Neuronal stem cell (in vitro differentiated cells): Measurements from ENCODE around the gene MT1E.
"Not testable (repeated sequence)": the region's sequence is repeated elsewhere in the genome, so short reads cannot be mapped to it uniquely, and the experiment has no call there.

ENCODE experiments used
- DNase-seq: peaks from one replicate; pipeline ENCODE4 v3.0.0-alpha.2; 2013; ENCODE audit warnings: low spot score
- H2AFZ ChIP-seq: one replicate; pipeline ENCODE4 v1.6.1; 2013; ENCODE audit warnings: mild to moderate bottlenecking, low read length, inconsistent platforms
- H2AK5ac ChIP-seq: 2 replicates; pipeline ENCODE4 v1.6.1; 2013; ENCODE audit warnings: low read depth, mild to moderate bottlenecking, inconsistent platforms, low read length, moderate library complexity, mixed read lengths
- H2BK120ac ChIP-seq: 2 replicates; pipeline ENCODE4 v1.6.1; 2013; ENCODE audit warnings: low read depth, mild to moderate bottlenecking, inconsistent platforms, low read length, moderate library complexity, mixed read lengths
- H2BK12ac ChIP-seq: one replicate; pipeline ENCODE4 v1.6.1; 2013; ENCODE audit warnings: low read length, inconsistent platforms
- H2BK15ac ChIP-seq: 2 replicates; pipeline ENCODE4 v1.6.1; 2013; ENCODE audit warnings: mild to moderate bottlenecking, low read length, inconsistent platforms, mixed read lengths
- H2BK5ac ChIP-seq: one replicate; pipeline ENCODE4 v1.6.1; 2013; ENCODE audit warnings: inconsistent platforms, mild to moderate bottlenecking, low read length, moderate library complexity
- H3K14ac ChIP-seq: one replicate; pipeline ENCODE4 v1.6.1; 2013; ENCODE audit warnings: low read length, inconsistent platforms
- H3K18ac ChIP-seq: 2 replicates; pipeline ENCODE4 v1.6.1; 2013; ENCODE audit warnings: low read length, inconsistent platforms
- H3K23ac ChIP-seq: 2 replicates; pipeline ENCODE4 v1.6.1; 2013; ENCODE audit warnings: low read depth, mild to moderate bottlenecking, mixed read lengths, low read length, inconsistent platforms; ENCODE audit not compliant: poor library complexity
- H3K27ac ChIP-seq: replicated peaks from 3 replicates; pipeline ENCODE4 v1.5.1; 2013; ENCODE audit warnings: low read length, inconsistent platforms
- H3K27me3 ChIP-seq, 3 experiments: 2 replicates each; pipeline ENCODE4 v1.6.1; 2013; ENCODE audit warnings: low read length in 3 of 3, mild to moderate bottlenecking in 2 of 3, inconsistent platforms in 1 of 3, low read depth in 1 of 3, mixed read lengths in 1 of 3, moderate library complexity in 1 of 3; ENCODE audit not compliant: control insufficient read depth in 3 of 3, insufficient read depth in 3 of 3
- H3K36me3 ChIP-seq, 2 donors: replicated peaks in 1 of 2; 2 replicates each; pipeline ENCODE4 v1.6.1; 2013; ENCODE audit warnings: low read length in 2 of 2; ENCODE audit not compliant: control insufficient read depth in 2 of 2, insufficient read depth in 2 of 2
- H3K4ac ChIP-seq: 2 replicates; pipeline ENCODE4 v1.6.1; 2013; ENCODE audit warnings: inconsistent platforms, mild to moderate bottlenecking, low read length, moderate library complexity
- H3K4me1 ChIP-seq, 2 donors: 1 replicate in 1 of 2; 2 replicates in 1 of 2; pipeline ENCODE4 v1.6.1; 2013; ENCODE audit warnings: low read length in 2 of 2, low read depth in 1 of 2; ENCODE audit not compliant: control insufficient read depth in 2 of 2, insufficient read depth in 1 of 2
- H3K4me2 ChIP-seq: one replicate; pipeline ENCODE4 v1.6.1; 2013; ENCODE audit warnings: mild to moderate bottlenecking, low read length, inconsistent platforms; ENCODE audit not compliant: insufficient read depth, poor library complexity, severe bottlenecking
- H3K4me3 ChIP-seq, 2 donors: 2 replicates each; pipeline ENCODE4 v1.5.1; 2013; ENCODE audit warnings: low read length in 2 of 2, mild to moderate bottlenecking in 2 of 2, inconsistent platforms in 1 of 2, moderate library complexity in 1 of 2
- H3K79me1 ChIP-seq: one replicate; pipeline ENCODE4 v1.6.1; 2013; ENCODE audit warnings: low read depth, mild to moderate bottlenecking, inconsistent platforms, low read length, moderate library complexity
- H3K9ac ChIP-seq: one replicate; pipeline ENCODE4 v1.6.1; 2013; ENCODE audit warnings: mild to moderate bottlenecking, low read depth, low read length, inconsistent platforms; ENCODE audit not compliant: poor library complexity
- H3K9me3 ChIP-seq, 2 donors: replicated peaks in 1 of 2; 2 replicates each; pipeline versions ENCODE3 to v1.6.1; 2013; ENCODE audit warnings: low read length in 2 of 2, mild to moderate bottlenecking in 2 of 2, inconsistent platforms in 1 of 2, low read depth in 1 of 2, mixed read lengths in 1 of 2, moderate library complexity in 1 of 2; ENCODE audit not compliant: control insufficient read depth in 2 of 2, insufficient read depth in 1 of 2
- H4K8ac ChIP-seq: one replicate; pipeline ENCODE4 v1.6.1; 2013; ENCODE audit warnings: low read depth, mild to moderate bottlenecking, inconsistent platforms, low read length, moderate library complexity
- H4K91ac ChIP-seq: one replicate; pipeline ENCODE4 v1.6.1; 2013; ENCODE audit warnings: low read length, low read depth, mild to moderate bottlenecking, inconsistent platforms; ENCODE audit not compliant: poor library complexity
- WGBS, 2 donors: extraction: QIAGEN DNeasy Blood & Tissue Kit; methylation state at CpG; one replicate each; pipeline ENCODE4 v1.1.7; 2013; ENCODE audit warnings: missing lambda C conversion rate in 2 of 2, mixed read lengths in 1 of 2; ENCODE audit not compliant: insufficient read length in 2 of 2, insufficient replicate concordance in 1 of 2; ENCODE audit errors: extremely low coverage in 2 of 2; 5-methylcytosine and 5-hydroxymethylcytosine counted together

The MT1E gene

GRCh38 chr16:56662357-56663354 is 37.1 kb downstream of the MT1E start:
- Histone ChIP-seq H3K79me1 (no peaks in the 10 kb centered on the region), H3K4ac (no peak overlapping the region), H2BK120ac (no peak overlapping the region), H4K91ac (no peak overlapping the region), H3K9me3 (peaks cover 0 to 2% of the 10 kb centered on the region in 2 donors), H2BK12ac (no peak overlapping the region), H3K18ac (peak overlapping the region; percentile 32), H3K27ac (no peak overlapping the region), H3K4me1 (peaks cover 0 to 4% of the 10 kb centered on the region in 2 donors), H2AK5ac (no peak overlapping the region), H3K9ac (no peak overlapping the region), H3K4me3 (peak overlapping the region in 1 of 2 donors; percentile 25), H3K36me3 (no peaks in the 10 kb centered on the region), H3K27me3 (peaks cover 30 to 100% (median 97%) of the 10 kb centered on the region in 3 experiments), H2AFZ (peak overlapping the region; percentile 42), H2BK15ac (no peak overlapping the region), H3K23ac (peak overlapping the region; percentile 11), H3K4me2 (no peak overlapping the region), H2BK5ac (no peak overlapping the region), H4K8ac (no peak overlapping the region), H3K14ac (no peak overlapping the region)
- WGBS, 2 donors: no CpG with 5 or more reads among the region's 48 CpGs
- no peak for DNase-seq

- H4K8ac ChIP-seq: no peak overlapping the region
- WGBS, 2 donors: no CpG with 5 or more reads among the region's 1 CpG
- no peak overlapping the region for H3K4ac ChIP-seq
- H2BK15ac ChIP-seq: no peak overlapping the region
- no peak overlapping the region for H3K4me2 ChIP-seq
- H3K9ac ChIP-seq: no peak overlapping the region
- no peak overlapping the region for H3K4me3 ChIP-seq
- H3K4me1 ChIP-seq: no peaks in the 10 kb centered on the region
- no peak overlapping the region for H3K23ac ChIP-seq
- H3K14ac ChIP-seq: no peak overlapping the region
- H3K9me3 ChIP-seq: peaks cover 0 to 3% of the 10 kb centered on the region in 2 donors
- H2BK12ac ChIP-seq: no peak overlapping the region
- no peak overlapping the region for H2AFZ ChIP-seq
- H3K27me3 ChIP-seq: peaks cover 41 to 100% (median 98%) of the 10 kb centered on the region in 3 experiments
- H3K18ac ChIP-seq: no peak overlapping the region
- no peak overlapping the region for H2AK5ac ChIP-seq
- H4K91ac ChIP-seq: no peak overlapping the region
- H3K27ac ChIP-seq: no peak overlapping the region
- no peak overlapping the region for H2BK5ac ChIP-seq
- H3K36me3 ChIP-seq: no peaks in the 10 kb centered on the region
- DNase-seq: no peak
- H3K79me1 ChIP-seq: no peaks in the 10 kb centered on the region
- H2BK120ac ChIP-seq: no peak overlapping the region
Measured at GRCh38 chr16:56664506-56664905, 38.9 kb downstream of the MT1E start.

DNA sequence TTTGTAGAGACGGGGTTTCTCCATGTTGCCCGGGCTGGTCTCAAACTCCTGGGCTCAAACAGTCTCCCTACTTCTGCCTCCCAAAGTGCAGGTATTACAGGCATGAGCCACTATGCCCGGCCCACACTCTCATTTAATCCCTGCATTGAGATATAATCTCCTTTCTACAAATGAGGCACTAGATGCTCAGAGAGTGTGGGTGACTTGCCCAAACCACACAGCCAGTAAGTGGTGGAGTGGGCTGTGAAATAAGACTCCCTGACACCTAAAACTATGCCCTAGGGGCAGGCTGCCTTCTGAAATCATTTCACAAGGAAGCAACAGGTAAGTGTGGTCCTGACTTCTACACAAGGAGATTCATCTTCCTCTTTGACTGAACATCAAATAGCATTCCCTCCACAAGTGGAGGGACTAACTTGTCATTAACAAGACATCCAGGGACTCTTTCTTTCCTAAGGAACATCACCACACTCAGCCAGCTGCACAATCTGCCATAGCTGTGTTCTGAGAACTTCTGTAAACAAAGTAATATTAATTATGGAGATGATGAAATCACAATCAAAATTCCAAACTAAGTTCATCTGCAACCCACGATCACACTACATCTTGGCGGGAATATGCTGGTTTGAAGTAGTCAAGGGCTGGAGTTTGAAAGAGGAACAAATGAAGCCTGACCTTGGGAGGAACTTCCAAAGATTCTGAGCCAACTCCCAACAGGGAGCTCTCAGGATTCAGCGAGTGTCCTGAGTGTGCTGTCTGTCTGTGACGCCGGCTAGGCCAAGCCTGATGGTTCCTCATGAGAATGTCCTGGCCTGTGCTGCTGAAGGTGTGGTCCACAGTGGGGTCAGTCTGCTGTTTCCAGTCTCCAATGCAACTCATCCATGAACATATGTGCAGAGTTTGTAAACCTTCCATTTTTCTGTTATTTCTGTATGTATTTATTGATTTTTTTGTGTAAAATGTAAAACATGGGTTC is 40.0 kb downstream of the MT1E start:
- whole genome bisulfite sequencing, 2 donors: no CpG with 5 or more reads among the region's 8 CpGs
- H4K8ac ChIP-seq, H2BK5ac ChIP-seq, H3K36me3 ChIP-seq, H2BK12ac ChIP-seq, DNase-seq, H2BK120ac ChIP-seq, H3K79me1 ChIP-seq, H3K4ac ChIP-seq, H3K9me3 ChIP-seq, H3K23ac ChIP-seq, H4K91ac ChIP-seq, H3K4me3 ChIP-seq, H2BK15ac ChIP-seq, H2AFZ ChIP-seq, H2AK5ac ChIP-seq, H3K4me1 ChIP-seq, H3K14ac ChIP-seq, H3K18ac ChIP-seq, H3K4me2 ChIP-seq, H3K9ac ChIP-seq, H3K27ac ChIP-seq: not testable (repeated sequence)
- peaks cover 48 to 100% (median 98%) of the 10 kb centered on the region in 3 experiments for H3K27me3 ChIP-seq
